Medulla oblongata (tissue), 1 donor: ENCODE results near the gene EPHB2.
A peak's percentile ranks its signal among the peaks of the same experiment; 100 is the strongest.

Source experiments
- DNase-seq: peaks from one replicate; pipeline ENCODE4 v3.0.0-alpha.2; 2015; ENCODE audit errors: extremely low spot score

EPHB2 gene

DNA sequence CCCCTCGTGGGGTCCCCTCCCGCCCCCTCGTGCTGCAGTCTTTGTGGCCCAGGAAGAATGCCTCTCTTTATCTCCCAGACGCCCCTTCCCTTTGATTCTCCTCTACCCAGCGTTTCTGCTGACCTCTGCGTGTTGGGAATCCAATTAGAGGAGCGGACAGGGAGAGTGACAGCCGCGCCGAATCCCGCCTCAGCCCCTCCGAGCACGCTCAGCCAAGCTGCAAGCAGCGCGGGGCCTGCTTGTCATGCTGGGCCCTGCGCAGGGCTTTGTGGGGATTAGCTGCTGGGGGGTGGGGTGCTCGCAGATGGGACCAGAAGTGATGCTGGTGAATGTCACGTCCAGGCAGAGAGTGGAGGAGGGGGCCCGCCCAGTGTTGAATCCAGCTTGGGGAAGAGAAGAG lies 91.1 kb downstream of the EPHB2 start:
- no peak for DNase-seq

DNA sequence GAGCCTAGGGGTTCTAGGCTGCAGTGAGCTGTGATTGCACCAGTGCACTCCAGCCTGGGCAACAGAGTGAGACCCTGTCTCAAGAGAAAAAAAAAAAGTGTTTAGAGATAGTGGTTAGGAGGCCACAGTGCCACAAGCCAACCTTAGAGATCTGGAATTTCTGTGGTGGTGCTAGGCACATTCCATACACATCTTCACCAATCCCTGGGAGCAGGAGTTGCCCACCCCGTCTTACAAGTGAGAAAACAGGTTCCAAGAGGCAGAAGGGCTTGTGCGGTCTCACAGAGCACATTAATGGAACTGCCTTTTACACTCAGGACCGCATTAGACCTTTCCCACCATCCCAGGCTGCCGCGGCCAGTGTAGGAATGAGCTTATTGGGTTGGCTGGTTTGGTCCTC lies 93.2 kb downstream of the EPHB2 start:
- no peak for DNase-seq

GRCh38 chr1:22804406-22804805 lies 93.8 kb downstream of the EPHB2 start:
- no peak for DNase-seq

DNA sequence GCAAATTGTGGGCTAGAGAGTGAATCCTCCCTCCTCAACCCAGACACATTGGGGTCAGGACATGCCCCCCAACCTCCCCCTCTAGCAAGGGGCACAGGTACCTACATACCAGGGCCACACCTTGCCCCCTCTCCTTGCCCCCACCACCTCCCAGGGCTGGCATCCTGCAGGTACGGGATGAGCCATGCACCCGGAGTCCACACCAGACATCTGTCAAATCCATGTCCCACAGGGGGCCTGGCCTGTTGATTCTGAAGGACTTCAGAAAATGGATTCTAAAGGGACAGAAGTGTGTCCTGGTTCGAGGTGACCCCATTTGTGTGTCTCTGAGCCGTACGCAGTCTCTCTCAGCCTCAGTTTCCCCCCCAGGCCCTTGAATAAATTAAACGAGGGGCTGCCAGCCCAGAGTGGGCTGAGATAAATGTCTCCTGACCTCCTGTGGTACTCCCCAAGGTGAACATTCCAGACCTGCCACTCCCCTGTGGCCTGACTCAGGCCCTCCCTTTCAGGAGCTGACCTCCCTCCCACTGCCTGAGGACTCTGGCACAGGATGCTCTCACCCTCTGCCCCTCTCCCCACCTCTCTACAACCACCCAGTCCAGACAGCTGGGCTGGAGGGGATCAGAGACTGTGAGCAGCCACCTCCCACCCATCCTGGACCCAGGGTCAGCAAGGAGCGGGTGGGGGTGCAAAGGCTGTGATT lies 94.5 kb downstream of the EPHB2 start:
- no peak for DNase-seq

- DNase-seq = no peak
These were observed 95.0 kb downstream of the EPHB2 start for GRCh38 chr1:22805672-22806038.

DNA sequence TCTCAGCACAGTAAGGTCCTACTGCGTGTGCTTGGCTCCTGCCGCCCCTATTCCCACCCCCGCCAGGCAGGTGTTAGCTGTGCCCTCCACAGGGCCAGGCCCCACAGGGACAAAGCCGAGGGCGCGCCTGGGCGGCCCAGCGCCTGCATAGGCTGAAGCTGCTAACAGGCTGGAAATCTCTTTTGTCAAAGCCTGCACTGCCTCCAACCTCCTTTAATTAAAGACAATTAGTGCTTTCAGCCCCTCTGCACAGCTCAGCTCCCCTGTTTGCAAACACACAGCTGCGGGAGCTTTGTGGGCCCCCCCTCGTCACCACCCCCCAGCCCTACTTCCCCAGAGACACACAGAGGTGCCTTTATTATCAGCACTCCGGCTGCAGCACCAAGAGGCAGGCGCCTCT lies 95.9 kb downstream of the EPHB2 start:
- peak; percentile 88 for DNase-seq

GRCh38 chr1:22807340-22807739 lies 96.7 kb downstream of the EPHB2 start:
- DNase-seq = no peak

DNA sequence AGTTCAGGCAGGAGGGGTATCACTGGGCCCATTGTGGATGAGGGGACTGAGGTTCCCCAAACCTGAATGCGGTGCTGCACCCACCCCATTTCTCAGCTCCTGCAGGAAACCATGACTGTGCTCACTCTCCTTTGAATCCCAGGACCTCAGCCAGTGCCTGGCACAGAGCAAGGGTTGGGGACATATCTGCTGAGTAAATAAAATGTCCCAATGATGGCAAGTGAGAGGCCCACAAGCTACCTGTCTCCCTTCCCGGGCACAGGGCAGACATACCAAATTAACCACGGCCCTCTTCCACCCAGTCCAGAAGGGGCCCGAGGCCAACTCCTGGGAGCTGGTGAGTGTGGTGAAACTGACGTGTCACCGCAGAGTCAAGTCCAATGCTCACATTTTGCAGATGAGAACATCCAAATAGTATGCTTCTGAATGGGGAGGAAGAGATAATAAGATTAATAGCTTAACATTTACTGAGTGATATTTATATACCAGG lies 97.6 kb downstream of the EPHB2 start:
- DNase-seq = no peak

- peak; percentile 82 for DNase-seq
These were observed 98.2 kb downstream of the EPHB2 start for GRCh38 chr1:22808676-22809483.

DNA sequence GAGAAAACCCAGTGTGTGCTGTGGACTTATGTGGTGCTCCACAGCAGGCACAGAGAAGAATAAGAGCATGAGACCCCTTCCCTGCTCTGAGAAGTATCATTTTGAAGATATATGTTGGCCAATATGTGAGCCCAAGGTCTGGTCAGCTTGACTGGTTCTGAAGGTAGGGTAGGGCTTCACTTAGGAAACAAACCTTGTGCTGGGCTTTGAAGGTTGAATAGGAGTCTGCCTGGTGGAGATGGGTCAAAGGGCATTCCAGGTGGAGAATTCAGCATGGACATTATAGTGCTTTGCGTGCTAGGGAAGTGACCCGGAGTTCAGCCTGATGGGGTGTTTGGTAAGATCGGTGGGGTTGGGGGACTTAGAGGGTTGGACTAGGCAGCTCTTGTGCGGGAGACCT lies 99.1 kb downstream of the EPHB2 start:
- no peak for DNase-seq

DNA sequence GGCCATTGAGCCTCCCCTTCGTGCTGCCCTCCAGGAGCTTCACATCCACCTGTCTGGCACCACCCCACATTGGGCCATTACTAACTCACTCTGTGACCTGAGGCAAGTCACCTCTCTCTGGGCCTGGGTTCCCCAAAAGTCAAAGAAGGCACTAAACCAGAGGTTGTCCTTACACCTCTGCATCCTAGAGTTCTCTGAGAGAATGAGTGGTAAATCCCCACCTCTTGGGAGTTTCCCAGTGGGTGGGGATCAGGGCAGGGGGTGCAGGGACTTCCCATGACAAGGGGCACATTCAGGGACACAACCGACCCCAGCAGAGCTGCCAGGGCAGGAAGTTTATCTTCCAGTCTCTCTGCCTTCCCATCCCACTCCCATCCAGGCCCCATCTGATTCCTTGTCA lies 99.7 kb downstream of the EPHB2 start:
- no peak for DNase-seq

- DNase-seq = no peak
These were observed 101.6 kb downstream of the EPHB2 start for GRCh38 chr1:22812092-22812880.

GRCh38 chr1:22812993-22813790 lies 102.6 kb downstream of the EPHB2 start:
- DNase-seq = no peak

- peak; percentile 89 for DNase-seq
These were observed 103.8 kb downstream of the EPHB2 start for GRCh38 chr1:22814176-22815042.

DNA sequence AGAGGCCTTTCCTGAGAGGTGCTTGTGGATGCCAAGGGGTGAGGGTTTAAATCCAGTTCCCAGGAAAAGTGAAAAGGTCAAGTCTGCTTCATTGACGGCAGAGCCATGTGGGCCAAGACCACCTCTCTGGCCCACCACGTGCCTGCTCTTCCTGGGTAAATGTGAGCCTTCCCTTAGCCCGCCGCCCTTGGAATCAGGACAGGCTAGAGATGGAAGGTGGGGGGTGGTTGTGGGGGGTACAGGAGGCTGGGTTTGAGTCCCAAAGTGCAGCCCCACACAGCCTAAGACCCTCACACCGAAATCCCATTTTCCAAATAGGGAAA lies 104.4 kb downstream of the EPHB2 start:
- no peak for DNase-seq

DNA sequence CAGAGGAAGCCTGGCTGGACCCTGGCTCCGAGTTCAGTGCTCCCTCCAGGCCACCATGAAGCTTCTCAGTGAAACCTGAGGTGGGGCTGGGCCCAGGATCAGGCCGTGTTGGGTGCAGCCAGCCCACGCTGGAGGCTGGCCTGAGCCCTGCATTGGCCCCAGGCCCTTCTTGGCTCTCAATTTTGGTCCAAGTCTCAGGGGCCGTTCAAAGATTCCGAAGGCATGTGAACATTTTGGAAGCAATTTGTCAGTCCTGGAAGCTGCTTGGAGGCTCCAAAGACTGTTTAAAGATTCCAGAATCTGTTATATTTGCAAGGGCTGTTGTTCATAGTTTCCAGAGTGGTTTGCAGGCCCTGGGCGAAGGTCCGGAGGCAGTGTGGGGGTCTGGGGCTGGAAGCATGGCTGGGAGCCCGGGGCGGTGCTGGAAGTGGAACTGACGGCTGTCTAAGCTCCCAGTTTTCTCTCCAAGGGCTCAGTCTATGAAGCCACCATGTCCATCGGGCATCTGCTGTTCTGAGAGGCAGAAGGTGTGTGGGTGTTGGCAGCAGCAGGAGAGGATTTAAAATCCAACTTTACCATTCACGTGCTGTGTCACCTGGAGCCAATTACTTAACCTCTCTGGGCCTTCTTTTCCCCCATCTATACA lies 104.9 kb downstream of the EPHB2 start:
- DNase-seq = peak; percentile 37

DNA sequence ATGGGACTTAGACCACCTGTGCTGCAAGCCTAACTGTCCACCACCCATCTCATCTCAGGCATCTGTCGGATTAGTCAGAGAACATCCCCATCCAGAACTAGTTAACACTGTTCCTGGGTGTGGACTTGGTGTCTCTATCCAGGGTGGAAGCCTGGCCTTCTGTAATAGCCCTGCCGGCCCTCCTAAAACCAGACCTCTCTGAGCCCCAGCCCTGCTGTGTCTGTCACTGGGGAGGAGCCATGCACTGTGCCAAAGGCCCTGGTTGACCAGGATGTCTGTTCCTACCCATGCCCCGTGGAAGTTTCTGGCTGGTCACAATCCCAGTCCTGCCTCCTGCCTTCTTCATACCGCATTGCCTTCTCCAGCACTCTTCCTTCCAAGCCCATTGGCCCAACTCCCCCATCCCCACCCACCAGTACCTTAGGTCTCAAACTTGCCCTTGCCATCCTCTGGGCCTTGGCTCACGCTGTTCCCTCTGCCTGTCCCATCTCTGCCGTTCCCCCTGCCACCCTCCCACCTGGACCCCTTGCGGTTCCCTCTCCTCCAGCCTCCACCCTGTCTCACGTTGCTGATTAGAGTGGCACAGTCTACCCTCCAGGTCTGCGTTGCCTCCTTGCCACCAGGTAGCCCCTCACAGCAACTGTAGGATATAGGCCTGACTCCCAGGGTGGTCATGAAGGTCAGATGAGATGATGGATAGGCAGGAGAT lies 105.6 kb downstream of the EPHB2 start:
- DNase-seq = no peak

- DNase-seq = no peak
These were observed 106.2 kb downstream of the EPHB2 start for GRCh38 chr1:22816803-22817202.

GRCh38 chr1:22817462-22817861 lies 106.8 kb downstream of the EPHB2 start:
- DNase-seq = no peak
